Head of caudate nucleus (tissue), 42 donors: Measurements from ENCODE around the gene CDC20B.
"Not testable (repeated sequence)": the region's sequence is repeated elsewhere in the genome, so short reads cannot be mapped to it uniquely, and the experiment has no call there.

Source experiments
- DNase-seq, 42 donors: peaks; one replicate each; pipeline versions ENCODE4 v3.0.0 to v3.0.0-alpha.2; 2020 to 2021; ENCODE audit warnings: mixed read lengths in 7 of 42
- intact Hi-C: fragments of 100-400 bp; cut with DNase I; formaldehyde crosslinking; loops from one replicate; pipeline ENCODE4 v1.15.0; 2022

CDC20B gene

GRCh38 chr5:55123365-55123764 lies 49.6 kb downstream of the CDC20B start:
- DNase-seq = no peak
- intact Hi-C loops = no loop called here

- no peak for DNase-seq
- intact Hi-C loops = no loop called here
Observed at GRCh38 chr5:55114061-55114460, 58.9 kb downstream of the CDC20B start.

GRCh38 chr5:55113327-55113726 lies 59.6 kb downstream of the CDC20B start:
- DNase-seq = no peak
- intact Hi-C loops = no loop called here

GRCh38 chr5:55110217-55110616 lies 62.8 kb downstream of the CDC20B start:
- DNase-seq = no peak
- intact Hi-C loops = no loop called here

- no peak for DNase-seq
- intact Hi-C loops = no loop called here
Observed at GRCh38 chr5:55108661-55109060, 64.3 kb downstream of the CDC20B start.

GRCh38 chr5:55105976-55106375 lies 67.0 kb downstream of the CDC20B start:
- intact Hi-C loops, DNase-seq: not testable (repeated sequence)

- intact Hi-C loops = no loop called here
- DNase-seq = no peak
Observed at GRCh38 chr5:55104946-55105701, 67.9 kb downstream of the CDC20B start.

GRCh38 chr5:55104036-55104772 lies 68.8 kb downstream of the CDC20B start:
- DNase-seq = no peak
- intact Hi-C loops = no loop called here

GRCh38 chr5:55102348-55102747 lies 70.6 kb downstream of the CDC20B start, which contains the start of gene GZMA:
Gene GZMA, plus strand, starts transcription at chr5:55102646. Its CDS starts 37 bp downstream, at chr5:55102683.
- no peak for DNase-seq
- intact Hi-C loops = no loop called here

GRCh38 chr5:55101556-55102276 lies 71.3 kb downstream of the CDC20B start:
- intact Hi-C loops = no loop called here
- no peak for DNase-seq

GRCh38 chr5:55101148-55101547 lies 71.8 kb downstream of the CDC20B start:
- intact Hi-C loops, DNase-seq: not testable (repeated sequence)

GRCh38 chr5:55096861-55097260 lies 76.1 kb downstream of the CDC20B start:
- intact Hi-C loops = no loop called here
- DNase-seq = no peak

GRCh38 chr5:55096182-55096581 lies 76.8 kb downstream of the CDC20B start:
- DNase-seq = no peak
- intact Hi-C loops = no loop called here

GRCh38 chr5:55091011-55091410 lies 82.0 kb downstream of the CDC20B start:
- intact Hi-C loops = not testable (repeated sequence)

GRCh38 chr5:55089301-55089700 lies 83.7 kb downstream of the CDC20B start:
- intact Hi-C loops, DNase-seq: not testable (repeated sequence)

More at GRCh38 chr5:55091011-55091410, 82.0 kb downstream of the CDC20B start:
- DNase-seq = not testable (repeated sequence)

GRCh38 chr5:55081541-55081940 lies 91.4 kb downstream of the CDC20B start:
- intact Hi-C loops = no loop called here
- DNase-seq = no peak

GRCh38 chr5:55073211-55073610 lies 99.8 kb downstream of the CDC20B start:
- DNase-seq = no peak

GRCh38 chr5:55072666-55073065 lies 100.3 kb downstream of the CDC20B start:
- intact Hi-C loops = no loop called here
- DNase-seq = no peak

More at GRCh38 chr5:55073211-55073610, 99.8 kb downstream of the CDC20B start:
- intact Hi-C loops = no loop called here

- intact Hi-C loops = no loop called here
- DNase-seq = no peak
Observed at GRCh38 chr5:55071413-55071812, 101.6 kb downstream of the CDC20B start.

- no peak for DNase-seq
- intact Hi-C loops = no loop called here
Observed at GRCh38 chr5:55070968-55071367, 102.0 kb downstream of the CDC20B start.
